Right hindlimb (tissue), 1 donor: Measurements from ENCODE around the gene CDPF1.
"Not testable (repeated sequence)": the region's sequence is repeated elsewhere in the genome, so short reads cannot be mapped to it uniquely, and the experiment has no call there.

Experiments used
- DNase-seq: peaks from one replicate; pipeline ENCODE4 v3.0.0-alpha.2; 2018

CDPF1 gene

GRCh38 chr22:46281866-46282678 is 32.0 kb upstream of the CDPF1 start:
- no peak for DNase-seq

GRCh38 chr22:46280999-46281623 is 31.0 kb upstream of the CDPF1 start:
- DNase-seq = no peak

- no peak for DNase-seq
Observed at GRCh38 chr22:46280063-46280817, 30.1 kb upstream of the CDPF1 start.

GRCh38 chr22:46278656-46279645 is 28.9 kb upstream of the CDPF1 start:
- no peak for DNase-seq

- no peak for DNase-seq
Observed at GRCh38 chr22:46276563-46276962, 26.5 kb upstream of the CDPF1 start.

GRCh38 chr22:46275455-46276122 is 25.5 kb upstream of the CDPF1 start:
- DNase-seq = no peak

GRCh38 chr22:46274381-46274780 is 24.3 kb upstream of the CDPF1 start:
- DNase-seq = no peak

- DNase-seq = no peak
Observed at GRCh38 chr22:46273432-46274148, 23.5 kb upstream of the CDPF1 start.

GRCh38 chr22:46272762-46273431 is 22.8 kb upstream of the CDPF1 start:
- DNase-seq = no peak

- DNase-seq = no peak
Observed at GRCh38 chr22:46272196-46272595, 22.1 kb upstream of the CDPF1 start.

- no peak for DNase-seq
Observed at GRCh38 chr22:46269564-46269963, 19.5 kb upstream of the CDPF1 start.

- peak; percentile 94 for DNase-seq
Observed at GRCh38 chr22:46267431-46268279, 17.6 kb upstream of the CDPF1 start, which contains the start of gene TTC38. Gene TTC38, plus strand, starts transcription at chr22:46268008. Its CDS starts 32 bp downstream, at chr22:46268040.

- not testable (repeated sequence) for DNase-seq
Observed at GRCh38 chr22:46265627-46266026, 15.5 kb upstream of the CDPF1 start.

- DNase-seq = not testable (repeated sequence)
Observed at GRCh38 chr22:46264520-46264919, 14.4 kb upstream of the CDPF1 start.

- no peak for DNase-seq
Observed at GRCh38 chr22:46263216-46263590, 13.1 kb upstream of the CDPF1 start, which contains the start of gene PKDREJ. Gene PKDREJ, minus strand, starts transcription at chr22:46263343. Its CDS starts 21 bp downstream, at chr22:46263322.

GRCh38 chr22:46262449-46263215 is 12.5 kb upstream of the CDPF1 start:
- peak; percentile 55 for DNase-seq

GRCh38 chr22:46260038-46260437 is 9.9 kb upstream of the CDPF1 start:
- no peak for DNase-seq

GRCh38 chr22:46259374-46259773 is 9.3 kb upstream of the CDPF1 start:
- no peak for DNase-seq
